ENCODE measurements around the gene RBFOX2. TPM values are rescaled to one million over a fixed set of nuclear protein-coding genes. Genes with fewer than 3 reads are reported as not detected.
"Not testable (repeated sequence)": the region's sequence is repeated elsewhere in the genome, so short reads cannot be mapped to it uniquely, and the experiment has no call there.

Gene RBFOX2
- total RNA-seq, 4 donors from 2014 or later = 46.6 to 82.7 (median 62.1) TPM

DNA sequence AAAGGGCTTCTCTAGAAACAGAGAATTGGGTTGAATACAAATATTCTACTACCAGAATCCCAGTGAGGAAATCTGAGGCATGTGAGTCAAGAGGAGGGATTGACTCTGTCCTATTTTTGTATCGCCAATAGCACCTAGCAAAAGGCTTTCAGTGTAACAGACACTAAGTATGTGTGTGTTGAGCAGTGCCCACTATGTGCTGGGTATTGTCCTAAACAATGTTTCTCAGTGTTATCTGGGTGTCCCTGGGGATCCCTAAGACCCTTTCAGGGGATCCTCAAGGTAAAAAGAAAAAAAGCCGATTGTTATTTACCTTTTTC is 21.0 kb upstream of the RBFOX2 start:
- no peak for TF ChIP-seq POLR2A (IDR thresholded peaks at IDR 0.05)
- TF ChIP-seq, protein P1, sequence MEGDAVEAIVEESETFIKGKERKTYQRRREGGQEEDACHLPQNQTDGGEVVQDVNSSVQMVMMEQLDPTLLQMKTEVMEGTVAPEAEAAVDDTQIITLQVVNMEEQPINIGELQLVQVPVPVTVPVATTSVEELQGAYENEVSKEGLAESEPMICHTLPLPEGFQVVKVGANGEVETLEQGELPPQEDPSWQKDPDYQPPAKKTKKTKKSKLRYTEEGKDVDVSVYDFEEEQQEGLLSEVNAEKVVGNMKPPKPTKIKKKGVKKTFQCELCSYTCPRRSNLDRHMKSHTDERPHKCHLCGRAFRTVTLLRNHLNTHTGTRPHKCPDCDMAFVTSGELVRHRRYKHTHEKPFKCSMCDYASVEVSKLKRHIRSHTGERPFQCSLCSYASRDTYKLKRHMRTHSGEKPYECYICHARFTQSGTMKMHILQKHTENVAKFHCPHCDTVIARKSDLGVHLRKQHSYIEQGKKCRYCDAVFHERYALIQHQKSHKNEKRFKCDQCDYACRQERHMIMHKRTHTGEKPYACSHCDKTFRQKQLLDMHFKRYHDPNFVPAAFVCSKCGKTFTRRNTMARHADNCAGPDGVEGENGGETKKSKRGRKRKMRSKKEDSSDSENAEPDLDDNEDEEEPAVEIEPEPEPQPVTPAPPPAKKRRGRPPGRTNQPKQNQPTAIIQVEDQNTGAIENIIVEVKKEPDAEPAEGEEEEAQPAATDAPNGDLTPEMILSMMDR (IDR thresholded peaks at IDR 0.05) = no peak
- no peak for TF ChIP-seq POLR2AphosphoS5 (IDR thresholded peaks at IDR 0.05)
- no peak for TF ChIP-seq EP300 (IDR thresholded peaks at IDR 0.05)
- Histone ChIP-seq H3K4me1 (peaks cover 5% of the 10 kb centered on the region), H3K9me3 (no peaks in the 10 kb centered on the region), H3K27me3 (no peaks in the 10 kb centered on the region), H3K36me3 (no peaks in the 10 kb centered on the region), H3K27ac (no peak overlapping the region), H3K4me3 (no peak overlapping the region)
- 97% methylated on average over 2 of the region's 2 CpGs for WGBS
- DNase-seq (ENCODE audit: low spot score in 2 of 2) = no peak

GRCh38 chr22:36048911-36049677 is 20.5 kb upstream of the RBFOX2 start:
- Histone ChIP-seq H3K27me3 (no peaks in the 10 kb centered on the region), H3K4me3 (no peak overlapping the region), H3K4me1 (peaks cover 5% of the 10 kb centered on the region), H3K9me3 (no peaks in the 10 kb centered on the region), H3K36me3 (no peaks in the 10 kb centered on the region), H3K27ac (no peak overlapping the region)
- DNase-seq (ENCODE audit: low spot score in 2 of 2) = no peak
- TF ChIP-seq, protein P1 (IDR thresholded peaks at IDR 0.05) = no peak
- TF ChIP-seq POLR2A (IDR thresholded peaks at IDR 0.05) = no peak
- TF ChIP-seq POLR2AphosphoS5 (IDR thresholded peaks at IDR 0.05) = no peak
- no peak for TF ChIP-seq EP300 (IDR thresholded peaks at IDR 0.05)
- WGBS = 76% methylated on average over 11 of the region's 11 CpGs

- H3K4me3 ChIP-seq; H3K36me3 ChIP-seq; H3K4me1 ChIP-seq; H3K9me3 ChIP-seq; DNase-seq (ENCODE audit: low spot score in 2 of 2); H3K27ac ChIP-seq; H3K27me3 ChIP-seq: not testable (repeated sequence)
- WGBS = 90% methylated on average over 3 of the region's 3 CpGs
Measured at GRCh38 chr22:36044517-36044916, 15.9 kb upstream of the RBFOX2 start.

- Histone ChIP-seq H3K4me1 (no peaks in the 10 kb centered on the region), H3K27me3 (no peaks in the 10 kb centered on the region), H3K4me3 (no peak overlapping the region), H3K36me3 (no peaks in the 10 kb centered on the region), H3K9me3 (no peaks in the 10 kb centered on the region), H3K27ac (no peak overlapping the region)
- 78% methylated on average over 5 of the region's 5 CpGs for WGBS
- TF ChIP-seq POLR2A (IDR thresholded peaks at IDR 0.05) (no peak), EP300 (IDR thresholded peaks at IDR 0.05) (no peak), POLR2AphosphoS5 (IDR thresholded peaks at IDR 0.05) (no peak)
- TF ChIP-seq, protein P1 (IDR thresholded peaks at IDR 0.05) = no peak
- no peak for DNase-seq (ENCODE audit: low spot score in 2 of 2)
Measured at GRCh38 chr22:36042240-36042639, 13.6 kb upstream of the RBFOX2 start.

- H3K9me3 ChIP-seq = no peaks in the 10 kb centered on the region
- no peaks in the 10 kb centered on the region for H3K27me3 ChIP-seq
- no peak overlapping the region for H3K27ac ChIP-seq
- no peak for TF ChIP-seq POLR2A (IDR thresholded peaks at IDR 0.05)
- no peak for TF ChIP-seq POLR2AphosphoS5 (IDR thresholded peaks at IDR 0.05)
- no peak for TF ChIP-seq EP300 (IDR thresholded peaks at IDR 0.05)
- TF ChIP-seq, protein P1 (IDR thresholded peaks at IDR 0.05) = no peak
- no peak for DNase-seq (ENCODE audit: low spot score in 2 of 2)
- 86% methylated on average over 3 of the region's 3 CpGs for WGBS
- no peaks in the 10 kb centered on the region for H3K36me3 ChIP-seq
- H3K4me3 ChIP-seq = no peak overlapping the region
- peaks cover 17% of the 10 kb centered on the region for H3K4me1 ChIP-seq
Measured at GRCh38 chr22:36039125-36039524, 10.5 kb upstream of the RBFOX2 start.
